ENCODE measurements around the gene PPP2R2B.

- TF ChIP-seq FOXM1 (IDR thresholded peaks at IDR 0.05; ENCODE audit: borderline replicate concordance) = no peak
- TF ChIP-seq L3MBTL2 (conservative IDR thresholded peaks at IDR 0.05) = no peak
- TF ChIP-seq CTBP1 (IDR thresholded peaks at IDR 0.05; ENCODE audit: borderline replicate concordance) = no peak
- TF ChIP-seq BHLHE40 (IDR thresholded peaks at IDR 0.05; ENCODE audit: borderline replicate concordance) = no peak
- no peak for TF ChIP-seq FOXK2 (IDR thresholded peaks at IDR 0.05)
- no peak for TF ChIP-seq FOXA1 (IDR thresholded peaks at IDR 0.05)
- TF ChIP-seq PKNOX1 (IDR thresholded peaks at IDR 0.05) = no peak
Observed at GRCh38 chr5:146541958-146542849, 336.4 kb downstream of the PPP2R2B start.
